Stimulated activated CD8-positive, alpha-beta memory T cell treated with anti-CD3 and anti-CD28 coated beads, Interleukin-4, amount 100 ng/mL, for 24 hours (primary cell): ENCODE measurements around the gene FAM181A.

Experiments
- DNase-seq: peaks from one replicate; pipeline ENCODE4 v3.0.0-alpha.2; 2020; ENCODE audit warnings: low read depth

The FAM181A gene

GRCh38 chr14:93962701-93963601, 35.8 kb downstream of the FAM181A start:
- no peak for DNase-seq

- no peak for DNase-seq
Measured at GRCh38 chr14:93963692-93964091, 36.5 kb downstream of the FAM181A start.

- DNase-seq, result no peak
Measured at GRCh38 chr14:93964281-93964680, 37.1 kb downstream of the FAM181A start.

- no peak for DNase-seq
Measured at GRCh38 chr14:93964820-93965286, 37.7 kb downstream of the FAM181A start.

GRCh38 chr14:93965287-93965821, 38.2 kb downstream of the FAM181A start:
- DNase-seq, result no peak

GRCh38 chr14:93965946-93966474, 38.9 kb downstream of the FAM181A start:
- no peak for DNase-seq

- no peak for DNase-seq
Measured at GRCh38 chr14:93967637-93968250, 40.6 kb downstream of the FAM181A start.

GRCh38 chr14:93969082-93969828, 42.1 kb downstream of the FAM181A start:
- no peak for DNase-seq

GRCh38 chr14:93970585-93970964, 43.4 kb downstream of the FAM181A start:
- peak; percentile 56 for DNase-seq

GRCh38 chr14:93970965-93971634, 44.0 kb downstream of the FAM181A start:
- DNase-seq, result peak; percentile 56

GRCh38 chr14:93971635-93972027, 44.5 kb downstream of the FAM181A start:
- DNase-seq, result no peak

GRCh38 chr14:93972618-93973205, 45.6 kb downstream of the FAM181A start:
- no peak for DNase-seq

- no peak for DNase-seq
Measured at GRCh38 chr14:93973607-93974006, 46.5 kb downstream of the FAM181A start.

- no peak for DNase-seq
Measured at GRCh38 chr14:93974299-93974698, 47.2 kb downstream of the FAM181A start.

GRCh38 chr14:93974833-93975232, 47.7 kb downstream of the FAM181A start:
- no peak for DNase-seq

GRCh38 chr14:93975791-93976476, 48.8 kb downstream of the FAM181A start:
- DNase-seq, result no peak

GRCh38 chr14:93976477-93977057, 49.4 kb downstream of the FAM181A start, which contains the start of gene ASB2:
Gene ASB2 (minus strand): TSS chr14:93976570. CDS start chr14:93964539, 12,031 bp downstream.
- DNase-seq, result no peak

- DNase-seq, result no peak
Measured at GRCh38 chr14:93977171-93977570, 50.0 kb downstream of the FAM181A start.

- DNase-seq, result peak; percentile 64
Measured at GRCh38 chr14:93977790-93978581, 50.8 kb downstream of the FAM181A start.
